ENCODE results near the gene PLB1.
"Not testable (repeated sequence)": the region's sequence is repeated elsewhere in the genome, so short reads cannot be mapped to it uniquely, and the experiment has no call there.

PLB1 gene

DNA sequence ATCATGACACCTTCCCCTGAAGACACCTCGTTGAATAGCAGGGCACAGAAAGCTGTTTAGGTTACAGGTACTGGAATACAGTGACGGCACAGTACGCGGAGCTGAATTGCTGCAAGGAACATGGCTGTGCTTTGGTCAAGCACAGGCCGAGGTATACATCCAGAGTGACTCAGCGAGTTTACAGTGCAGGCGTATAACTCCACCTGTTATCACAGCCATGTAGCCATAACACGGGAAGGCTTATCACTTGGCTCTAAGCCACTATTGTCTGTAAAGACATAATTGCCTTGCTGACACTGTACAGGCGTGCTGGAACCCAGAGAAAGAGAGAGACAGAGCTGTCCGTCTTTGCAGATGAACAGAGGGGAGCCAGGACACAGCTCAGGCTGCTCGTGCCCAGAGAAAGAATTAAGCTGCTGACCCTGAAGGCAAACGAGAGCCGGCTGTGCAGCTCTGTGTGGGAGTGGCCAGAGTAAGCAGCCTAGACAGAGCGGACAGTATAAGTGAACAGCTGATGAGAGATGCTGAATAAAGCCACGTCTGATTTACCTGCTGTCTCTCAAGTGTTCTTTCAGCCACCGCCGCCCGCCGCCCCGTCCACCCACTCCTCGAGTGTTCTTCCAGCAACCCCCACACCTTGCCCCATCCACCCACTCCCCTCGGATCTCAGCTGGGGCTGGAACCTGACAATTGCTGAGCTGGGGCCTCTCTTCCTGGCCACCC is 168.4 kb downstream of the PLB1 start:
- Histone ChIP-seq H3K27me3 (no peaks in the 10 kb centered on the region), H3K36me3 (no peaks in the 10 kb centered on the region), H3K4me3 (peak overlapping the region; percentile 3 to 33), H3K27ac (peak overlapping the region; percentile 80 to 84), H3K4me1 (peaks cover 0 to 78% (median 55%) of the 10 kb centered on the region in 4 donors), H3K9me3 (no peaks in the 10 kb centered on the region)
- TF ChIP-seq, protein P1, sequence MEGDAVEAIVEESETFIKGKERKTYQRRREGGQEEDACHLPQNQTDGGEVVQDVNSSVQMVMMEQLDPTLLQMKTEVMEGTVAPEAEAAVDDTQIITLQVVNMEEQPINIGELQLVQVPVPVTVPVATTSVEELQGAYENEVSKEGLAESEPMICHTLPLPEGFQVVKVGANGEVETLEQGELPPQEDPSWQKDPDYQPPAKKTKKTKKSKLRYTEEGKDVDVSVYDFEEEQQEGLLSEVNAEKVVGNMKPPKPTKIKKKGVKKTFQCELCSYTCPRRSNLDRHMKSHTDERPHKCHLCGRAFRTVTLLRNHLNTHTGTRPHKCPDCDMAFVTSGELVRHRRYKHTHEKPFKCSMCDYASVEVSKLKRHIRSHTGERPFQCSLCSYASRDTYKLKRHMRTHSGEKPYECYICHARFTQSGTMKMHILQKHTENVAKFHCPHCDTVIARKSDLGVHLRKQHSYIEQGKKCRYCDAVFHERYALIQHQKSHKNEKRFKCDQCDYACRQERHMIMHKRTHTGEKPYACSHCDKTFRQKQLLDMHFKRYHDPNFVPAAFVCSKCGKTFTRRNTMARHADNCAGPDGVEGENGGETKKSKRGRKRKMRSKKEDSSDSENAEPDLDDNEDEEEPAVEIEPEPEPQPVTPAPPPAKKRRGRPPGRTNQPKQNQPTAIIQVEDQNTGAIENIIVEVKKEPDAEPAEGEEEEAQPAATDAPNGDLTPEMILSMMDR (IDR thresholded peaks at IDR 0.05) = no peak
- DNase-seq = peak; percentile 47 to 78
- intact Hi-C loops (cut with DNase I; ENCODE audit: low total_unique reads) = loop anchor here (2.0 kb wide), 1 partner anchor 89 kb away; no protein-coding TSS in a partner anchor

DNA sequence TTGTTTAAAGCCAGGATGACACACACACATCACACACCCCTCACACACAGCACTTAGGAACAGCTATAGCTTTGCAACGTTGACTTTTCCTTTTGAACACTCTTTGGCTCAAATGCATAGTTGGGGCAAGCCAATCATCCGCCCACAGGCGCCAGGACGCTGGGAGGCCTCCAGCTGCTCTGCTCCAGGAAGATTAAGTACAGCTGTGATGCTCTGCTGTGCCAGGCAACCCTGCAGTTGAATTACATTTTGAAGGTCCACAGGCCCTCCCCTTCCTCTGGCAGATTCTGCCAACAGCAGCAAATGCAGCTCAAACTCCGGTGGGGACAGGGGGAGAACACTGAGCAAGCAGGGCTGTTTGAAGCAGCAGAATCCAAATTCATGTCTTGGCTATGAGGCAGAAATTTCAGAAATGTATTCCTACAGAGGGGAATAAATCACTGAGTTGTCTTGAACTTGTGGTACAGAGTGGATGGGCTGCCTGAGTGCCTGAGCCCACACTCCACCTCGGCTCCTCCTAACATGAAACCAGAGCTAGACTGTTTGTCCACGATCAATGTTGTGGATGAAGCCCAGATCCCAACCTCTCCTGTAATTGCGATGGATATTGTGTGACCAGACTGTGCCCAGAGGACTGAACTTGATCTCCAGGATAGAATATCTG is 169.3 kb downstream of the PLB1 start:
- H3K4me3 ChIP-seq = peak overlapping the region; percentile 3 to 33
- H3K27me3 ChIP-seq = no peaks in the 10 kb centered on the region
- peak; percentile 83 to 94 for DNase-seq
- H3K36me3 ChIP-seq = no peaks in the 10 kb centered on the region
- intact Hi-C loops (cut with DNase I; ENCODE audit: low total_unique reads) = loop anchor here (2.0 to 5.0 kb wide), 2 partner anchors 42 to 88 kb away; no protein-coding TSS in a partner anchor
- H3K9me3 ChIP-seq = no peaks in the 10 kb centered on the region
- peaks cover 0 to 70% (median 54%) of the 10 kb centered on the region in 4 donors for H3K4me1 ChIP-seq
- TF ChIP-seq, protein P1 (IDR thresholded peaks at IDR 0.05) = no peak
- H3K27ac ChIP-seq = peak overlapping the region; percentile 80 to 84

DNA sequence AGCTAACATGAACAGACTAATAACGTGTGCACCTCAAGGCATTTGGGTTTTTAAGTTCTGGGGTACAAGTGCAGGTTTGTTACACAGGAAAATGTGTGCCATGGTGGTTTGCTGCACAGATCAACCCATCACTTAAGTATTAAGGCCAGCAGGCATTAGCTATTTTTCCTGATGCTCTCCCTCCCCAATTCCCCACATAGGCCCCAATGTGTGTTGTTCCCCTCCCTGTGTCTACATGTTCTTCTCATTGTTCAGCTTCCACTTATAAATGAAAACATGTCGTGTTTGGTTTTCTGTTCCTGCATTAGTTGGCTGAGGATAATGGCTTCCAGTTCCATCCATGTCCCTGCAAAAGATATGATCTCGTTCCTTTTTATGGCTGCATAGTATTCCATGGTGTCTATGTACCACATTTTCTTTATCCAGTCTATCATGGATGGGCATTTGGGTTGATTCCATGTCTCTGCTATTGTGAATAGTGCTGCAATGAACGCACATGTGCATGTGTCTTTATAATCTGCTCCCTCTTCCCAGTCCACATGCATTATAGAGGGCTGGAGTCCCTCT is 170.0 kb downstream of the PLB1 start:
- not testable (repeated sequence) for H3K27me3 ChIP-seq, DNase-seq, H3K9me3 ChIP-seq, H3K4me3 ChIP-seq, H3K36me3 ChIP-seq
- intact Hi-C loops (cut with DNase I; ENCODE audit: low total_unique reads) = loop anchor here (2.0 to 5.0 kb wide), 2 partner anchors 41 to 87 kb away; no protein-coding TSS in a partner anchor
- H3K27ac ChIP-seq = peak overlapping the region; percentile 80 to 84
- peaks cover 0 to 63% (median 49%) of the 10 kb centered on the region in 4 donors for H3K4me1 ChIP-seq

DNA sequence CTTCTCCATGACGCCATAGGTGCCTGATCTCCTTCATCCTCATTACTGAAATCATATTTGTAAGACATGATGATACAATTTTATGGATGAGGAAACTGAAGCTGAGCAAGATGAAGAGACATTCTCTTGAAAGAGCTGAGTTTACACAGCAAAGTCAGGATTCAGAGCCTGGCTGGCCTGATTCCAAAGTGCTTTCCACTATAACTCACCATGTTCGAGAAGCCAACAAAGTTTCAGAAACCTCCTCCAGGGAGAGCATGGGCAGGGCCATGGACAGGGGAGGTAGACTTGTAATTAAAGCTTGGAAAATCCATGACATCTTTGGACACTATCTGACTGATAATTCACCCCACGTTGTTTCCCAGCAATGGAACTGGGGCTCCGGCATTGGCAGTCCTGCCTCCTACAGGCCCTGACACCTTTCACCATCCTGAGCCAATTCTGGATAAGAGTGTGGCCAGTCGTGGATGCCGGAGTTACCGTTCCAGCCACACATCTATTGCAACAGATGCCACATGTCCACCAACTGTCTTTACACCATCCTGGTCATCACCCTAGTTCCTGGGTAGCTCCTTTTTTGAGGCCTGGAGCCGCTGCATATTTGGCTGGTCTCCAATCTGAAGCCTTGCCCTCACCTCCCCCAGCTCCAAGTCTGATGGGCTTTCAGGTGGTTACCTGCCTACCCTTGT is 170.8 kb downstream of the PLB1 start:
- Histone ChIP-seq H3K4me3 (no peak overlapping the region), H3K36me3 (no peaks in the 10 kb centered on the region), H3K4me1 (peaks cover 0 to 55% (median 43%) of the 10 kb centered on the region in 4 donors), H3K9me3 (no peaks in the 10 kb centered on the region), H3K27me3 (no peaks in the 10 kb centered on the region), H3K27ac (peak overlapping the region; percentile 80 to 84)
- DNase-seq = no peak
- intact Hi-C loops (cut with DNase I; ENCODE audit: low total_unique reads) = loop anchor here (5.0 kb wide), 1 partner anchor 41 kb away; no protein-coding TSS in a partner anchor
- TF ChIP-seq, protein P1 (IDR thresholded peaks at IDR 0.05) = no peak

DNA sequence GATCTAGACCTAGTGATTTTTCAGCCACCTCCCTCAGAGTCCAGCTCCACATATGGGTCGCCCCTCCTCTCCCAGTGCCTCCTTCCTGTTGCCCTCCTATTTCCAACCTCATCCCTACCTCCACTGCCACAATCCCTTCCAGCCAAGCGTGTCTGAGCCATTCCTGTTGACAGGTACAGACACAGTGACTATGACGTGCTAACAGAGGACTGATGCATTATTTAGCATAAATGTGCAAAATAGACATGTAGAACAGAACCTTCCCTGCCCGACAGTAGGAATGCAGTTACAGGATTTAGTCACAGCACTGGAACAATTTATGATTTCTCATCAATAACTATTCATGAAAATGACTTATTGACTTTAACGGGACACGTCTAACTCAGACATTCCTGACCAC is 171.4 kb downstream of the PLB1 start:
- peak overlapping the region; percentile 80 to 84 for H3K27ac ChIP-seq
- intact Hi-C loops (cut with DNase I; ENCODE audit: low total_unique reads) = loop anchor here (5.0 kb wide), 1 partner anchor 40 kb away; no protein-coding TSS in a partner anchor
- no peaks in the 10 kb centered on the region for H3K27me3 ChIP-seq
- TF ChIP-seq, protein P1 (IDR thresholded peaks at IDR 0.05) = no peak
- H3K4me1 ChIP-seq = peaks cover 0 to 49% (median 38%) of the 10 kb centered on the region in 4 donors
- no peaks in the 10 kb centered on the region for H3K36me3 ChIP-seq
- no peak for DNase-seq
- H3K4me3 ChIP-seq = no peak overlapping the region
- H3K9me3 ChIP-seq = no peaks in the 10 kb centered on the region

Measured in tibial artery (tissue), 4 donors.